A549 (cell line): ENCODE measurements around the gene ADGRG6.

Experiments used
- CHD2 ChIP-seq: fragments of 150-350 bp; IDR thresholded peaks from 2 replicates; pipeline ENCODE4 v1.6.1; 2014; ENCODE audit warnings: low read length; ENCODE audit not compliant: partially characterized antibody
- JUN ChIP-seq, 2 experiments: fragments of >200 bp; sonication (Bioruptor Twin); formaldehyde crosslinking; IDR thresholded peaks; 2 replicates in 1 of 2; 3 replicates in 1 of 2; pipeline ENCODE4 v1.6.1; 2016 to 2017
- KDM1A ChIP-seq: fragments of 200-600 bp; sonication (generic); IDR thresholded peaks from 2 replicates; pipeline ENCODE4 v1.6.1; 2016; ENCODE audit warnings: low read depth, mild to moderate bottlenecking
- RAD21 ChIP-seq, 2 experiments: fragments of >200 bp in 1 of 2; sonication (Bioruptor Twin) in 1 of 2; formaldehyde crosslinking in 1 of 2; IDR thresholded peaks in 1 of 2; conservative IDR thresholded peaks in 1 of 2; 2 replicates in 1 of 2; 3 replicates in 1 of 2; pipeline ENCODE4 v1.6.1; 2012 to 2018; ENCODE audit warnings: inconsistent platforms in 1 of 2
- RFX5 ChIP-seq: fragments of 450-650 bp; IDR thresholded peaks from 2 replicates; pipeline ENCODE4 v1.7.1; 2014; ENCODE audit warnings: antibody characterized with exemption, mild to moderate bottlenecking, moderate library complexity
- ZFP36 ChIP-seq: fragments of 450-650 bp; IDR thresholded peaks from 2 replicates; pipeline ENCODE4 v1.6.1; 2014; ENCODE audit warnings: borderline replicate concordance; ENCODE audit not compliant: partially characterized antibody
- TF ChIP-seq, protein P1 (sequence below): fragments of >200 bp; sonication (Bioruptor Twin); formaldehyde crosslinking; IDR thresholded peaks from 3 replicates; pipeline ENCODE4 v1.5.1; 2016
- TF ChIP-seq, protein P2 (sequence below): fragments of 450-650 bp; IDR thresholded peaks from 2 replicates; pipeline ENCODE4 v1.6.1; 2014; ENCODE audit warnings: antibody characterized with exemption

- TF ChIP-seq, protein P1, sequence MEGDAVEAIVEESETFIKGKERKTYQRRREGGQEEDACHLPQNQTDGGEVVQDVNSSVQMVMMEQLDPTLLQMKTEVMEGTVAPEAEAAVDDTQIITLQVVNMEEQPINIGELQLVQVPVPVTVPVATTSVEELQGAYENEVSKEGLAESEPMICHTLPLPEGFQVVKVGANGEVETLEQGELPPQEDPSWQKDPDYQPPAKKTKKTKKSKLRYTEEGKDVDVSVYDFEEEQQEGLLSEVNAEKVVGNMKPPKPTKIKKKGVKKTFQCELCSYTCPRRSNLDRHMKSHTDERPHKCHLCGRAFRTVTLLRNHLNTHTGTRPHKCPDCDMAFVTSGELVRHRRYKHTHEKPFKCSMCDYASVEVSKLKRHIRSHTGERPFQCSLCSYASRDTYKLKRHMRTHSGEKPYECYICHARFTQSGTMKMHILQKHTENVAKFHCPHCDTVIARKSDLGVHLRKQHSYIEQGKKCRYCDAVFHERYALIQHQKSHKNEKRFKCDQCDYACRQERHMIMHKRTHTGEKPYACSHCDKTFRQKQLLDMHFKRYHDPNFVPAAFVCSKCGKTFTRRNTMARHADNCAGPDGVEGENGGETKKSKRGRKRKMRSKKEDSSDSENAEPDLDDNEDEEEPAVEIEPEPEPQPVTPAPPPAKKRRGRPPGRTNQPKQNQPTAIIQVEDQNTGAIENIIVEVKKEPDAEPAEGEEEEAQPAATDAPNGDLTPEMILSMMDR, result no peak
- no peak for TF ChIP-seq JUN (IDR thresholded peaks at IDR 0.05)
- TF ChIP-seq CHD2, result no peak
- TF ChIP-seq, protein P2, sequence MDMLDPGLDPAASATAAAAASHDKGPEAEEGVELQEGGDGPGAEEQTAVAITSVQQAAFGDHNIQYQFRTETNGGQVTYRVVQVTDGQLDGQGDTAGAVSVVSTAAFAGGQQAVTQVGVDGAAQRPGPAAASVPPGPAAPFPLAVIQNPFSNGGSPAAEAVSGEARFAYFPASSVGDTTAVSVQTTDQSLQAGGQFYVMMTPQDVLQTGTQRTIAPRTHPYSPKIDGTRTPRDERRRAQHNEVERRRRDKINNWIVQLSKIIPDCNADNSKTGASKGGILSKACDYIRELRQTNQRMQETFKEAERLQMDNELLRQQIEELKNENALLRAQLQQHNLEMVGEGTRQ, result no peak
- no peak for TF ChIP-seq KDM1A
- TF ChIP-seq RAD21 (conservative IDR thresholded peaks at IDR 0.05 in 1 of 2, IDR thresholded peaks at IDR 0.05 in 1 of 2), result no peak
- no peak for TF ChIP-seq ZFP36
- no peak for TF ChIP-seq RFX5
Observed at GRCh38 chr6:142318714-142319113, 16.9 kb downstream of the ADGRG6 start.
